Endothelial cell of umbilical vein (primary cell): ENCODE measurements around the gene WIZ. TPM values are rescaled to one million over a fixed set of nuclear protein-coding genes. Genes with fewer than 3 reads are reported as not detected.

Source experiments
- BruUV-seq: library from RNA; stranded (reverse); fragments of 400-500 nt; replicated peaks from 2 replicates; lab custom pipeline; 2021; lab: Mats Ljungman, UMichigan
- CTCF ChIA-PET: fragments of 300-600, 350-600 bp; sonication (Branson Sonifier 250); formaldehyde crosslinking; loops from one replicate; lab custom pipeline; 2021; ENCODE audit warnings: antibody characterized with exemption, inconsistent platforms; lab: Charles Lee
- POLR2A ChIA-PET: fragments of 300-600, 350-600 bp; sonication (Branson Sonifier 250); formaldehyde crosslinking; loops from one replicate; lab custom pipeline; 2021; ENCODE audit warnings: antibody characterized with exemption, inconsistent platforms; lab: Charles Lee
- DNase-seq: peaks from one replicate; pipeline ENCODE4 v3.0.0-alpha.2; 2011; ENCODE audit warnings: low read depth, low spot score
- FAIRE-seq: peaks from 2 replicates; lab custom pipeline; 2011; peaks lifted over from hg19 to GRCh38; lab: Jason Lieb, UNC
- H2AFZ ChIP-seq: 2 replicates; pipeline ENCODE4 v1.6.0; 2012; ENCODE audit warnings: low read depth, low read length, control low read depth, inconsistent platforms
- H3K27ac ChIP-seq: 2 replicates; pipeline ENCODE4 v1.5.1; 2011; ENCODE audit warnings: low read depth, mild to moderate bottlenecking, control low read depth, low read length, moderate library complexity; ENCODE audit not compliant: insufficient read depth
- H3K27me3 ChIP-seq, 2 experiments: 2 replicates each; pipeline versions ENCODE4 v1.6.0 to v1.6.1; 2011; ENCODE audit warnings: low read length in 2 of 2, mixed read lengths in 1 of 2; ENCODE audit not compliant: control insufficient read depth in 2 of 2, insufficient read depth in 2 of 2
- H3K36me3 ChIP-seq, 2 experiments: 2 replicates in 1 of 2; 3 replicates in 1 of 2; pipeline ENCODE4 v1.5.1; 2011; ENCODE audit warnings: low read length in 2 of 2, mild to moderate bottlenecking in 1 of 2, moderate library complexity in 1 of 2; ENCODE audit not compliant: control insufficient read depth in 2 of 2, insufficient read depth in 2 of 2; ENCODE audit errors: extremely low read depth in 1 of 2
- H3K4me1 ChIP-seq: 3 replicates; pipeline ENCODE4 v1.5.1; 2011; ENCODE audit warnings: mild to moderate bottlenecking, low read length; ENCODE audit not compliant: control insufficient read depth, insufficient read depth; ENCODE audit errors: extremely low read depth
- H3K4me2 ChIP-seq: 2 replicates; pipeline ENCODE4 v1.6.1; 2011; ENCODE audit warnings: low read length, control low read depth, mixed read lengths; ENCODE audit not compliant: insufficient read depth
- H3K4me3 ChIP-seq, 3 experiments: fragments of 200-600 bp in 1 of 3; sonication (generic), shearing (Covaris generic) in 1 of 3; replicated peaks in 1 of 3; 2 replicates each; pipeline ENCODE4 v1.5.1; 2011 to 2016; ENCODE audit warnings: control low read depth in 3 of 3, low read length in 3 of 3, mild to moderate bottlenecking in 2 of 3, inconsistent platforms in 1 of 3, low read depth in 1 of 3, moderate library complexity in 1 of 3; ENCODE audit not compliant: insufficient read depth in 1 of 3
- H3K79me2 ChIP-seq: 2 replicates; pipeline ENCODE4 v1.6.0; 2012; ENCODE audit warnings: low read length, inconsistent platforms; ENCODE audit not compliant: control insufficient read depth, insufficient read depth
- H3K9ac ChIP-seq: replicated peaks from 2 replicates; pipeline ENCODE3; 2011; ENCODE audit warnings: low read length, control low read depth; ENCODE audit not compliant: insufficient read depth; ENCODE audit errors: extremely low read depth
- H3K9me1 ChIP-seq: replicated peaks from 3 replicates; pipeline ENCODE4 v1.6.0; 2011; ENCODE audit warnings: mild to moderate bottlenecking, low read length; ENCODE audit not compliant: control insufficient read depth, insufficient read depth; ENCODE audit errors: extremely low read depth
- H3K9me3 ChIP-seq: replicated peaks from 2 replicates; pipeline ENCODE4 v1.5.1; 2012; ENCODE audit warnings: low read length, inconsistent platforms; ENCODE audit not compliant: control insufficient read depth, insufficient read depth
- H4K20me1 ChIP-seq: replicated peaks from 2 replicates; pipeline ENCODE3; 2011; ENCODE audit warnings: mild to moderate bottlenecking, low read length; ENCODE audit not compliant: control insufficient read depth, insufficient read depth; ENCODE audit errors: extremely low read depth
- CTCF ChIP-seq, 2 donors: IDR thresholded peaks; 1 replicate in 1 of 2; 2 replicates in 1 of 2; pipeline ENCODE4 v1.5.1; 2011; ENCODE audit warnings: low read length in 2 of 2, mild to moderate bottlenecking in 2 of 2, moderate library complexity in 2 of 2, control low read depth in 1 of 2, inconsistent platforms in 1 of 2, low read depth in 1 of 2; ENCODE audit not compliant: insufficient read depth in 1 of 2; ENCODE audit errors: extremely low read depth in 1 of 2
- FOS ChIP-seq: IDR thresholded peaks from 2 replicates; pipeline ENCODE4 v1.6.1; 2011; ENCODE audit warnings: mild to moderate bottlenecking, low read length, moderate library complexity, borderline replicate concordance; ENCODE audit not compliant: insufficient read depth
- JUN ChIP-seq: IDR thresholded peaks from 2 replicates; pipeline ENCODE4 v1.6.1; 2011; ENCODE audit warnings: borderline replicate concordance, low read depth; ENCODE audit not compliant: insufficient read length, insufficient read depth
- MAX ChIP-seq: IDR thresholded peaks from 2 replicates; pipeline ENCODE4 v1.6.1; 2011; ENCODE audit not compliant: insufficient read depth, insufficient read length
- MYC ChIP-seq: IDR thresholded peaks from one replicate; pipeline ENCODE4 v1.6.1; 2011; ENCODE audit warnings: mild to moderate bottlenecking, low read depth, low read length
- dilution Hi-C: fragments of 300-500 bp; cut with MboI; formaldehyde crosslinking; loops from one replicate; pipeline ENCODE4 v1.15.0; 2019; ENCODE audit warnings: low sequenced_read_pairs; ENCODE audit not compliant: extremely low pct_ligation_motif_present
- intact Hi-C: fragments of 100-400 bp; cut with micrococcal nuclease; formaldehyde crosslinking; loops from one replicate; pipeline ENCODE4 v1.10.0; 2022
- polyA plus RNA-seq, 4 experiments: library from polyadenylated mRNA; depleted of rRNA in 3 of 4; stranded (reverse) in 3 of 4; unstranded in 1 of 4; fragments of >200 nt; gene quantifications; 2 replicates each; pipeline versions ENCODE4 v1.2.1 to v1.2.3, GENCODE V29; 2011 to 2012; ENCODE audit warnings: missing spikeins in 1 of 4
- total RNA-seq: library from RNA; stranded (reverse); gene quantifications from 2 replicates; pipeline ENCODE4 v1.2.3, GENCODE V29; 2021

The WIZ gene
- total and polyA plus RNA-seq, 2 donors (not counting 3 experiments of a cell fraction or from before 2014, with no cell fraction given): 21.0 to 47.2 TPM

- FAIRE-seq: no peak
- dilution Hi-C loops: no loop called here
These were observed 38.9 kb upstream of the WIZ start for GRCh38 chr19:15488489-15489226.

More at GRCh38 chr19:15488489-15489226, 38.9 kb upstream of the WIZ start:
- Histone ChIP-seq H3K9ac (no peak overlapping the region), H4K20me1 (no peaks in the 10 kb centered on the region), H3K27ac (no peak overlapping the region), H3K9me1 (no peaks in the 10 kb centered on the region), H3K4me3 (no peak overlapping the region), H3K9me3 (no peaks in the 10 kb centered on the region), H3K4me1 (no peaks in the 10 kb centered on the region), H3K4me2 (no peak overlapping the region), H3K79me2 (no peaks in the 10 kb centered on the region), H3K27me3 (no peaks in the 10 kb centered on the region), H2AFZ (no peak overlapping the region), H3K36me3 (no peaks in the 10 kb centered on the region)
- intact Hi-C loops: no loop called here
- POLR2A ChIA-PET: no interaction called here
- no TSS peak for BruUV-seq
- DNase-seq: no peak
- TF ChIP-seq MYC (no peak), MAX (no peak), CTCF (IDR thresholded peaks at IDR 0.05; ENCODE audit: extremely low read depth in 1 of 2, insufficient read depth in 1 of 2, low read depth in 1 of 2, low read length in 2 of 2) (no peak), FOS (no peak), JUN (no peak)
- CTCF ChIA-PET: no interaction called here
